ENCODE measurements around the gene SMIM33. TPM values are rescaled to one million over a fixed set of nuclear protein-coding genes. Genes with fewer than 3 reads are reported as not detected.

The SMIM33 gene
- total and polyA plus RNA-seq, 2 experiments from 2014 or later, result not detected

DNA sequence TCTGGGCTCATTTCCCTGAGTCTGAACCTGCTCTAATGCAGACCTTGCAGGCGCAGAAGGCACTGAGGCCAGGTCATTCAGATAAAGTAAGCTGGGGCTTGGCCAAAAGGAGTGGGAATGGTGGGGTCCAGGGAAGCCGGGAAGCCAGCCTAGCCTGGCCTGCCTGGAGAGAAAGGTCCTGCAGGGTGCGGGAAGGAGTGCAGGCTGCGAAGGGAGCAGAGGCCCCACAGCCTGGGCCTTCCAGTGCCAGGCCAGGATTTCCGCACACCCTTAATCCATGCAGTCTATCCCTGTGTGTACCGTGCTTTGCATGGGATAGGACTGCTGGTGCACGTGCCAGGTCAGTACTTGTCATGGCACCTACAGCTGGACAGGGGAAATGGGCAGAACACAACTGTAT is 15.4 kb downstream of the SMIM33 start:
- Histone ChIP-seq H3K9ac (no peak overlapping the region), H3K9me3 (ENCODE audit: low read depth) (no peaks in the 10 kb centered on the region), H3K36me3 (ENCODE audit: low read depth) (no peaks in the 10 kb centered on the region), H3K9me2 (ENCODE audit: insufficient read depth) (no peaks in the 10 kb centered on the region), H3K4me2 (ENCODE audit: unreplicated experiment) (no peak overlapping the region), H3K4me3 (no peak overlapping the region), H3K27me3 (replicated peaks; ENCODE audit: insufficient read depth) (no peaks in the 10 kb centered on the region), H3K79me2 (ENCODE audit: insufficient read depth) (peaks cover 8% of the 10 kb centered on the region), H3K4me1 (ENCODE audit: insufficient read depth) (peaks cover 7% of the 10 kb centered on the region), H3K27ac (no peak overlapping the region), H3F3A (ENCODE audit: insufficient read depth) (peaks cover 9% of the 10 kb centered on the region), H4K20me1 (ENCODE audit: insufficient read depth) (no peaks in the 10 kb centered on the region), H2AFZ (no peak overlapping the region)
- DNase-seq, result no peak
- in situ Hi-C loops (cut with MboI), result no loop called here
- WGBS, 2 experiments (ENCODE audit: low coverage in 1 of 2, low lambda C conversion rate in 2 of 2, missing lambda C conversion rate in 2 of 2), result 98 to 100% methylated on average over 7 of the region's 7 CpGs
- TF ChIP-seq EZH2 (IDR thresholded peaks at IDR 0.05; ENCODE audit: insufficient read depth, poor library complexity, severe bottlenecking), result no peak
- no peak for TF ChIP-seq EZH2phosphoT487 (IDR thresholded peaks at IDR 0.05; ENCODE audit: insufficient read depth, low read depth)

DNA sequence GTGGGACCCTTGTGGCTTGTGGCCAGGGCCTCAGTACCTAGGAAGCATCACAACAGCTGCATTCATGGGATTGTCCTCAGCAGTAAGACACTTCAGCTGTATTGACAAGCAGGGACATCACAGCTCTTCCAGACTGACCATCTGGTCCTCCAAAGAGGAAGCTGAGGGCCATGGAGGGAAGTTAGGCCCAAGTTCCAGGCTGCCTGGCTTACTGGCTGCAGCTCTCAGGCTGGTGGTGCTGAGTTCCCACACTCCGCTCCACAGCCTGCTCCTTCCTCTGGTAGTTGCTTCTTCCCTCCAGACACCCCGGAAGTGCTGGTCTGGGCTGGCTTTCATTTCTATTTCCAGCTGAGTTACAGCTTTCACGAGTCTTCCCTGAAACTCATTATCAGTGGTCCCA is 17.5 kb downstream of the SMIM33 start:
- H3K4me3 ChIP-seq, result no peak overlapping the region
- no peaks in the 10 kb centered on the region for H4K20me1 ChIP-seq (ENCODE audit: insufficient read depth)
- peaks cover 11% of the 10 kb centered on the region for H3K4me1 ChIP-seq (ENCODE audit: insufficient read depth)
- no peaks in the 10 kb centered on the region for H3K9me2 ChIP-seq (ENCODE audit: insufficient read depth)
- no peaks in the 10 kb centered on the region for H3K27me3 ChIP-seq (replicated peaks; ENCODE audit: insufficient read depth)
- H3K79me2 ChIP-seq (ENCODE audit: insufficient read depth), result no peaks in the 10 kb centered on the region
- no peak overlapping the region for H2AFZ ChIP-seq
- TF ChIP-seq EZH2 (IDR thresholded peaks at IDR 0.05; ENCODE audit: insufficient read depth, poor library complexity, severe bottlenecking) (no peak), EZH2phosphoT487 (IDR thresholded peaks at IDR 0.05; ENCODE audit: insufficient read depth, low read depth) (no peak)
- 64 to 67% methylated on average over 3 of the region's 3 CpGs for WGBS, 2 experiments (ENCODE audit: low coverage in 1 of 2, low lambda C conversion rate in 2 of 2, missing lambda C conversion rate in 2 of 2)
- no peak for DNase-seq
- H3F3A ChIP-seq (ENCODE audit: insufficient read depth), result peaks cover 6% of the 10 kb centered on the region; the same call in 1 of the 2 replicates
- H3K27ac ChIP-seq, result no peak overlapping the region
- no peak overlapping the region for H3K9ac ChIP-seq
- in situ Hi-C loops (cut with MboI), result no loop called here
- H3K9me3 ChIP-seq (ENCODE audit: low read depth), result no peaks in the 10 kb centered on the region
- no peak overlapping the region for H3K4me2 ChIP-seq (ENCODE audit: unreplicated experiment)
- no peaks in the 10 kb centered on the region for H3K36me3 ChIP-seq (ENCODE audit: low read depth)

DNA sequence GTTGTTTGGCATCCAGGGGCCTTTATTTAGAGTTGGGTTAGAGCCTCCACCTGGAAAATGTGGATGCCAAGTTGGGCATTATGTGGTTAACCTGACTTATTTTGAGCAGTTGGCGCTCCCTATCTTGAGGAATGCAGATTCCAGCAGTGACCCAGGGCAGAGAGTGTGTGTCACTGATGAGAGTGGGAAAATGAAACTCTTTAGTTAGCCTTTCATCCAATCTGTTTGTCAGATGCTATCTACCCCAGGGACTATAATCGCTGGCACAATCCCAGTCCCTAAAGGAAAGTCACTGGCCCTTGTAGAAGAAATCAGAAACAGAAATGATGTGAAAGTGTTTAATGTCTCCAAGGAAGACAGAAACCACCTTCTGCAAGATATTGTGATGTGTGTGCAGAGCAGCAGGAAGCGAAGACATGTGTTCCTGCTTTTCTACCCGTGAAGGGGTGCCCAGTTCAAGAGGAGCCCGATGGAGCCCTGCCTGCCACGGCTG is 21.9 kb downstream of the SMIM33 start:
- H3K27me3 ChIP-seq (replicated peaks; ENCODE audit: insufficient read depth), result no peaks in the 10 kb centered on the region
- 23 to 29% methylated on average over 6 of the region's 6 CpGs for WGBS, 2 experiments (ENCODE audit: low coverage in 1 of 2, low lambda C conversion rate in 2 of 2, missing lambda C conversion rate in 2 of 2)
- no peaks in the 10 kb centered on the region for H3K79me2 ChIP-seq (ENCODE audit: insufficient read depth)
- H3K9ac ChIP-seq, result 0 out of 2 replicates have a peak overlapping the region, but pooled peaks have one; percentile 11
- peak overlapping the region; percentile 26 for H3K4me3 ChIP-seq
- peak overlapping the region; percentile 53 for H3K4me2 ChIP-seq (ENCODE audit: unreplicated experiment)
- no peaks in the 10 kb centered on the region for H3K36me3 ChIP-seq (ENCODE audit: low read depth)
- no peaks in the 10 kb centered on the region for H3K9me3 ChIP-seq (ENCODE audit: low read depth)
- no peak for TF ChIP-seq EZH2 (IDR thresholded peaks at IDR 0.05; ENCODE audit: insufficient read depth, poor library complexity, severe bottlenecking)
- TF ChIP-seq EZH2phosphoT487 (IDR thresholded peaks at IDR 0.05; ENCODE audit: insufficient read depth, low read depth), result no peak
- H3F3A ChIP-seq (ENCODE audit: insufficient read depth), result peaks cover 38% of the 10 kb centered on the region
- DNase-seq, result peak; percentile 70
- no peaks in the 10 kb centered on the region for H4K20me1 ChIP-seq (ENCODE audit: insufficient read depth)
- H3K27ac ChIP-seq, result no peak overlapping the region; the same call in 1 of the 2 replicates
- no peak overlapping the region; the same call in 1 of the 2 replicates for H2AFZ ChIP-seq
- no peaks in the 10 kb centered on the region for H3K9me2 ChIP-seq (ENCODE audit: insufficient read depth)
- in situ Hi-C loops (cut with MboI), result no loop called here
- peaks cover 40% of the 10 kb centered on the region for H3K4me1 ChIP-seq (ENCODE audit: insufficient read depth)

DNA sequence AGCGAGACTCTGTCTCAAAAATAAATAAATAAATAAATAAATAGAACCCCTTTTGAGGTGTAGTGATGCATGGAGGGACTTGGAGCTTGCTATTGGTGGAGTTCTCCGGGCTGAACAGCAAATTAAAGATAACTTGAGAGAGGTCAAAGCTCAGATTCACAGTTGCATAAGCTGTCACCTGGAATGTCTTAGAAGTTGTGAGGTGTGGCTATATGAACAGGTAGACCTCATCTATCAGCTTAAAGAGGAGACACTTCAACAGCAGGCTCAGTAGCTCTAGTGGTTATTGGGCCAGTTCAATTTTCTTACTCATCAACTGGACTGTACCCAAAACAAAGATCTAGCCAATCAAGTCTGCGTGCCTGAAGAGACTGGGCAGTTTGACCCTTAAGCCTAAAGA is 23.5 kb downstream of the SMIM33 start:
- Histone ChIP-seq H3K4me3 (no peak overlapping the region), H3K4me1 (ENCODE audit: insufficient read depth) (peaks cover 40% of the 10 kb centered on the region), H3F3A (ENCODE audit: insufficient read depth) (peaks cover 38% of the 10 kb centered on the region), H3K9me3 (ENCODE audit: low read depth) (no peaks in the 10 kb centered on the region), H3K79me2 (ENCODE audit: insufficient read depth) (no peaks in the 10 kb centered on the region), H2AFZ (no peak overlapping the region), H3K27me3 (replicated peaks; ENCODE audit: insufficient read depth) (no peaks in the 10 kb centered on the region), H4K20me1 (ENCODE audit: insufficient read depth) (no peaks in the 10 kb centered on the region), H3K4me2 (ENCODE audit: unreplicated experiment) (peak overlapping the region; percentile 1), H3K36me3 (ENCODE audit: low read depth) (no peaks in the 10 kb centered on the region), H3K9ac (no peak overlapping the region), H3K27ac (peak overlapping the region; percentile 37), H3K9me2 (ENCODE audit: insufficient read depth) (no peaks in the 10 kb centered on the region)
- WGBS, 2 experiments (ENCODE audit: low coverage in 1 of 2, low lambda C conversion rate in 2 of 2, missing lambda C conversion rate in 2 of 2), result 81 to 85% methylated on average over 3 of the region's 3 CpGs
- DNase-seq, result peak; percentile 37
- TF ChIP-seq EZH2phosphoT487 (IDR thresholded peaks at IDR 0.05; ENCODE audit: insufficient read depth, low read depth), result no peak
- no peak for TF ChIP-seq EZH2 (IDR thresholded peaks at IDR 0.05; ENCODE audit: insufficient read depth, poor library complexity, severe bottlenecking)
- in situ Hi-C loops (cut with MboI), result no loop called here

DNA sequence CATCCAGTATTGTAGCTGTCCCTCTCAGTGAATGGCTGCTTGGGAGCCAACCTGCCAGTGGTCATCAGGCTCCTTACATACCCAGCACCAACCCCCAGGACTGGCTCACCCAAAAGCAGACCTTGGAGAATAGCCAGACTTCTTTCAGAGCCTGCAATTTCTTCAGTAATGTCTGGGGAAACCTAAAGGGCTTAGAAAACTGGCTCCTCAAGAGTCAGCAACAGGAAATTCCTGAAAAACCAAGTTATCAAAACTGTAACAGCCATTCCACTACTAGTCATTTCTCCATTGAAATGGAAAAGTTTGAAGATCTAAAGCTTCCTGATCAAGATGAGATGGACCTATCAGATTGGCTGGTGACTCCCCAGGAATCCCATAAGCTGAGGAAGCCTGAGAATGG is 24.0 kb downstream of the SMIM33 start:
- H4K20me1 ChIP-seq (ENCODE audit: insufficient read depth), result no peaks in the 10 kb centered on the region
- DNase-seq, result peak; percentile 64
- TF ChIP-seq EZH2phosphoT487 (IDR thresholded peaks at IDR 0.05; ENCODE audit: insufficient read depth, low read depth) (no peak), EZH2 (IDR thresholded peaks at IDR 0.05; ENCODE audit: insufficient read depth, poor library complexity, severe bottlenecking) (no peak)
- H3K79me2 ChIP-seq (ENCODE audit: insufficient read depth), result no peaks in the 10 kb centered on the region
- H2AFZ ChIP-seq, result 0 out of 2 replicates have a peak overlapping the region, but pooled peaks have one; percentile 1
- H3K27me3 ChIP-seq (replicated peaks; ENCODE audit: insufficient read depth), result no peaks in the 10 kb centered on the region
- peak overlapping the region; percentile 0 for H3K4me2 ChIP-seq (ENCODE audit: unreplicated experiment)
- no peaks in the 10 kb centered on the region for H3K9me2 ChIP-seq (ENCODE audit: insufficient read depth)
- peaks cover 40% of the 10 kb centered on the region for H3K4me1 ChIP-seq (ENCODE audit: insufficient read depth)
- no peak overlapping the region for H3K9ac ChIP-seq
- no peak overlapping the region for H3K4me3 ChIP-seq
- in situ Hi-C loops (cut with MboI), result no loop called here
- no peaks in the 10 kb centered on the region for H3K9me3 ChIP-seq (ENCODE audit: low read depth)
- H3K27ac ChIP-seq, result peak overlapping the region; percentile 37
- H3F3A ChIP-seq (ENCODE audit: insufficient read depth), result peaks cover 38% of the 10 kb centered on the region
- H3K36me3 ChIP-seq (ENCODE audit: low read depth), result no peaks in the 10 kb centered on the region

All from GM23248 (cell line).